WTC11 (cell line): Measurements from ENCODE around the gene PAQR4.
A peak's percentile ranks its signal among the peaks of the same experiment; 100 is the strongest.

Experiments
- CTCF ChIP-seq: fragments of 200-600 bp; IDR thresholded peaks from 2 replicates; pipeline ENCODE4 v1.8.0; 2022; ENCODE audit warnings: antibody characterized with exemption
- ETV6 ChIP-seq: sonication (generic); formaldehyde crosslinking; IDR thresholded peaks from 2 replicates; pipeline ENCODE4 v1.8.1; 2022; ENCODE audit warnings: mild to moderate bottlenecking, missing genetic modification reagents
- FOXJ3 ChIP-seq: sonication (generic); formaldehyde crosslinking; IDR thresholded peaks from 2 replicates; pipeline ENCODE4 v1.9.0; 2021; ENCODE audit warnings: missing genetic modification reagents, mild to moderate bottlenecking, borderline replicate concordance
- GABPB1 ChIP-seq: sonication (generic); formaldehyde crosslinking; IDR thresholded peaks from 2 replicates; pipeline ENCODE4 v1.8.1; 2023; ENCODE audit warnings: mild to moderate bottlenecking, missing genetic modification reagents
- MXD4 ChIP-seq: fragments of 250-450 bp; sonication (Bioruptor Pico); IDR thresholded peaks from 2 replicates; pipeline ENCODE4 v1.8.0; 2021; ENCODE audit warnings: mild to moderate bottlenecking, moderate library complexity, borderline replicate concordance
- NR2C2 ChIP-seq: sonication (generic); formaldehyde crosslinking; IDR thresholded peaks from 2 replicates; pipeline ENCODE4 v1.8.0; 2022; ENCODE audit warnings: mild to moderate bottlenecking, missing genetic modification reagents
- PRDM15 ChIP-seq: sonication (generic); formaldehyde crosslinking; IDR thresholded peaks from 2 replicates; pipeline ENCODE4 v1.8.0; 2022; ENCODE audit warnings: missing genetic modification reagents
- PREB ChIP-seq: sonication (generic); formaldehyde crosslinking; IDR thresholded peaks from 2 replicates; pipeline ENCODE4 v1.8.1; 2022; ENCODE audit warnings: mild to moderate bottlenecking, missing genetic modification reagents, moderate library complexity, borderline replicate concordance
- STAT6 ChIP-seq: sonication (generic); formaldehyde crosslinking; conservative IDR thresholded peaks from 2 replicates; pipeline ENCODE4 v1.8.1; 2023; ENCODE audit warnings: mild to moderate bottlenecking, low read depth, missing genetic modification reagents, moderate library complexity
- TEAD4 ChIP-seq: sonication (generic); formaldehyde crosslinking; IDR thresholded peaks from 2 replicates; pipeline ENCODE4 v1.8.0; 2022; ENCODE audit warnings: mild to moderate bottlenecking, missing genetic modification reagents
- TP53 ChIP-seq: sonication (generic); formaldehyde crosslinking; IDR thresholded peaks from 2 replicates; pipeline ENCODE4 v1.8.1; 2023; ENCODE audit warnings: mild to moderate bottlenecking, missing genetic modification reagents
- ZNF425 ChIP-seq: fragments of 250-450 bp; sonication (Bioruptor Pico); conservative IDR thresholded peaks from 2 replicates; pipeline ENCODE4 v1.9.0; 2021; ENCODE audit warnings: mild to moderate bottlenecking
- ZNF512 ChIP-seq: sonication (generic); formaldehyde crosslinking; IDR thresholded peaks from 2 replicates; pipeline ENCODE4 v1.8.1; 2022; ENCODE audit warnings: missing genetic modification reagents, borderline replicate concordance
- ZSCAN18 ChIP-seq: fragments of 250-450 bp; sonication (Bioruptor Pico); IDR thresholded peaks from 2 replicates; pipeline ENCODE4 v2.1.2; 2022; ENCODE audit warnings: mild to moderate bottlenecking, moderate library complexity

- TF ChIP-seq ETV6 (CRISPR knock-in tag) (no peak), GABPB1 (no peak), CTCF (peak; percentile 93), ZNF512 (no peak), ZSCAN18 (CRISPR knock-in tag) (no peak), ZNF425 (CRISPR knock-in tag) (no peak), FOXJ3 (no peak), NR2C2 (CRISPR knock-in tag) (no peak), MXD4 (CRISPR knock-in tag) (no peak), PREB (CRISPR knock-in tag) (no peak), TP53 (no peak), STAT6 (CRISPR knock-in tag) (no peak), TEAD4 (CRISPR knock-in tag) (no peak), PRDM15 (CRISPR knock-in tag) (no peak)
These were observed 49.5 kb upstream of the PAQR4 start for GRCh38 chr16:2919511-2920255.
